AG09309 (cell line): ENCODE data around the gene NDFIP2.

Experiments
- DNase-seq: peaks from one replicate; pipeline ENCODE4 v3.0.0-alpha.2; 2010; ENCODE audit warnings: low read depth
- H3K4me3 ChIP-seq: 2 replicates; pipeline ENCODE4 v1.5.1; 2011; ENCODE audit warnings: mild to moderate bottlenecking, low read depth, low read length, moderate library complexity; ENCODE audit not compliant: control insufficient read depth
- TF ChIP-seq, protein P1 (sequence below): IDR thresholded peaks from 2 replicates; pipeline ENCODE4 v1.5.1; 2011; ENCODE audit warnings: mild to moderate bottlenecking, low read depth, low read length, inconsistent platforms; ENCODE audit not compliant: insufficient read depth, control insufficient read depth; ENCODE audit errors: missing control alignments

Gene NDFIP2

DNA sequence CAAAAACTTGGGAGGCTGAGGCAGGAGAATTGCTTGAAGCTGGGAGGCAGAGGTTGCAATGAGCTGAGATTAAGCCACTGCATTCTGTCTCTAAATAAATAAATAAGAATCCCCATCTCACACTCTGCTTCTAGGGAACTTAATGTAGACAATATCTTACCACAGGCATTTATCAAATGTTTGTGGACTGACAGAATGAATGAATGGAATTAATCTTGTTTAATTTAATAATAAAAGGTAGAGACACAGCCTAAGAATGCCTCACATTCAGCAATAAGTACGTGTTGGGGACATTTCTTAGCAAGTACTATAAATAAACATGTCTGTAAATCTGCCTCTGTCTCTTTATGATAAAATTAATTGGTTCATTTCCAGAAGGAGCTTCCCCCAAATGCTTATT lies 38.7 kb upstream of the NDFIP2 start:
- DNase-seq = no peak
- TF ChIP-seq, protein P1, sequence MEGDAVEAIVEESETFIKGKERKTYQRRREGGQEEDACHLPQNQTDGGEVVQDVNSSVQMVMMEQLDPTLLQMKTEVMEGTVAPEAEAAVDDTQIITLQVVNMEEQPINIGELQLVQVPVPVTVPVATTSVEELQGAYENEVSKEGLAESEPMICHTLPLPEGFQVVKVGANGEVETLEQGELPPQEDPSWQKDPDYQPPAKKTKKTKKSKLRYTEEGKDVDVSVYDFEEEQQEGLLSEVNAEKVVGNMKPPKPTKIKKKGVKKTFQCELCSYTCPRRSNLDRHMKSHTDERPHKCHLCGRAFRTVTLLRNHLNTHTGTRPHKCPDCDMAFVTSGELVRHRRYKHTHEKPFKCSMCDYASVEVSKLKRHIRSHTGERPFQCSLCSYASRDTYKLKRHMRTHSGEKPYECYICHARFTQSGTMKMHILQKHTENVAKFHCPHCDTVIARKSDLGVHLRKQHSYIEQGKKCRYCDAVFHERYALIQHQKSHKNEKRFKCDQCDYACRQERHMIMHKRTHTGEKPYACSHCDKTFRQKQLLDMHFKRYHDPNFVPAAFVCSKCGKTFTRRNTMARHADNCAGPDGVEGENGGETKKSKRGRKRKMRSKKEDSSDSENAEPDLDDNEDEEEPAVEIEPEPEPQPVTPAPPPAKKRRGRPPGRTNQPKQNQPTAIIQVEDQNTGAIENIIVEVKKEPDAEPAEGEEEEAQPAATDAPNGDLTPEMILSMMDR = no peak
- no peak overlapping the region for H3K4me3 ChIP-seq

DNA sequence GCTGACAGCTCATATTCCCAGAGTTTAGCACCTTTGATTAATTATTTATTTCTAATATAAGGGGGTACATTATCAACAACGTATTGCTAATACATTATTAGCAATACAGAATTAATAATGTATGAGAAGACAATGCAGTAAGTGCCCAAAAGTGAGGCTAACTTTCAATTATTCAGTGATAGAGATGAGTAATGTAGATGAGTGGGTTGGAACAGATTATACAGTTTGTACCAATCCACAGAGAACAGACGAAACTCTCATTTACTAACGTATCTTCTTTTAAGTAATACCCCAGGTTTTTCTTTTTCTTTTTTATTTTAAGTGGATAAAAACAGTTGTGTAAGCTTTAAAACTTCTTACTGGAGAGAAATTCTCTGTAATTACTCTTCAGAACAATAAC lies 38.2 kb upstream of the NDFIP2 start:
- TF ChIP-seq, protein P1 = no peak
- H3K4me3 ChIP-seq = no peak overlapping the region
- DNase-seq = no peak

DNA sequence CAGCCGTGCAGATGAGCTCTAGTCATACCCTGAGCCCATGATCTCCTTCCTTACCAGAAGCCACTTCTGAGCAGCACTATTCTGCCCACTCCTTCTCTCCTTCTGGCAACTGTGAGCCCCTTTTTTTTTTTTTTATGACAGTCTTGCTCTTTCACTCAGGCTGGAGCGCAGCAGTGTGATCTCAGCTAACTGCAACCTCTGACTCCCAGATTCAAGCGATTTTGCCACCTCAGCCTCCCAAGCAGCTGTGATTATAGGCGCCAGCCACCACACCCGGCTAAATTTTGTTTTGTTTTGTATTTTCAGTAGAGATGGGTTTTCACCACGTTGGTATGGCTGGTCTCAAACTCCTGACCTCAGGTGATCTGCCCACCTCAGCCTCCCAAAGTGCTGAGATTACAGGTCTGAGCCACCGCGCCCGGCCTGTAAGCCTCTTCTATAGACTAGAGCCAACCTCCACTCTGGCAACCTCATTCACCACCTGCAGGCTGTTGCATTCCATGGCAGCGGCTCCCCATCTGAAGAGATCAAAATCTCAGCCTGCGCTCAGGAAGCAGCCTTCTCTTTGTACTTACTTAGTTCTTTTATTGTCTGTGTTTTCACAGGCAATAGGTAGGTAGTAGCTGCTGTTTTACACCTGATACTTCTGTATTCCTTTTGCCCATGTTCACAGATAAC lies 34.8 kb upstream of the NDFIP2 start:
- no peak for DNase-seq
- TF ChIP-seq, protein P1 = no peak
- H3K4me3 ChIP-seq = no peak overlapping the region

DNA sequence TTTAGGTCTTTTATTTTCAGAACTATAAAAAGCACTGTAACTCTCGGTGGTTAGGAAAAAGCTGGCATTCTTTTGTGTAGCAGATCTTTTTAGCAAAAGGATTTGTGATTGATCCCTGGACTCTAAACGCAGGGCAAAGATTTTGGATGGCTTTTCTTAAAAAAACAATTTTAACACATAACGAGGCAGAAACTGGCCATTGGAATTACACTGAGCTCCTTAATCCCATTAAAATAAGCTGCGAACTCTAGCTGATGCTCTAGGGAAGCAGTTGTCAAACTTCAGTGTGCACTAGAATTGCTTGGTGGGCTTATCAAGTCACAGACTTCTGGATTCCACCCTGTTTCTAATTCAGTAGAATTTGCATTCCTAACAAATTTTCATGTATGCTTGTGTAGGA lies 33.8 kb upstream of the NDFIP2 start:
- TF ChIP-seq, protein P1 = no peak
- no peak for DNase-seq

DNA sequence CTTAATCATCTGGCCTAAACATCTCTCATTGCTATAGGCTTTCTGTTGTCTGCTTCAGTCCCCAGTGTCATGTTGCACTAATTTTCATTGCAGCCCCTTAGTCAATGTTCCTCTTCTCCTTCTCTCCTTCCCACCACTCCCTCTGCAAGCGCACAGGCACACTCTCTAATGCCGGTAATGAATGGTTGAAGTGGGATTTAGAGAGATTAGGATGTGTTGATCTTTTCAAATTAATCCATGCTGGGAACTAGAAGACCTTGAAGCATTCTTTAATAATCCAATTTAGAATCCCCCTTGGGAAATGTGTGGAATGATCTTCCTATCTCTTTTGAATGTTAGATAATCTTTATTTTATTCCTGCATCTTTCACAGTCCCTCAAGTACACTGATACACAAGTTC lies 33.2 kb upstream of the NDFIP2 start:
- TF ChIP-seq, protein P1 = no peak
- no peak for DNase-seq
- H3K4me3 ChIP-seq = no peak overlapping the region

More for the DNA sequence above, 33.8 kb upstream of the NDFIP2 start:
- no peak overlapping the region for H3K4me3 ChIP-seq

DNA sequence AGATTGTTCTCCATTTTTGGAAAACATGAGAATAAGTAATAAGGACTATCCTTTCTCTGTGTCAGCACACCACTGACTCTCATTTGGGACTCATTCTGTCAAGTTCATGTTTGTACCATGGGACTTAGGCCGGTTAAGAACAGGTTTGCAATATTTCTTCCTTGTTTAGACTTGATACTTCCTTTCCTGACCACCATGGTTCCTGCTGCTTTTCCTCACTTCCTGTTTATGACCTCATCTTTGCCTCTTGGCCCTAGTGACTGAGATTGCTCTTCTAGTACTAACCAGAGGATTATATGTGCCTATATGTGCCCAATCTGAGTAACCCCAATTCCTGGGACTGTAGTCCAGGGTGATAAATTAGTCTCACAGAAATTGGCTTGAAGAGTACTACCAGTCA lies 32.5 kb upstream of the NDFIP2 start:
- DNase-seq = no peak
- no peak overlapping the region for H3K4me3 ChIP-seq
- TF ChIP-seq, protein P1 = no peak

DNA sequence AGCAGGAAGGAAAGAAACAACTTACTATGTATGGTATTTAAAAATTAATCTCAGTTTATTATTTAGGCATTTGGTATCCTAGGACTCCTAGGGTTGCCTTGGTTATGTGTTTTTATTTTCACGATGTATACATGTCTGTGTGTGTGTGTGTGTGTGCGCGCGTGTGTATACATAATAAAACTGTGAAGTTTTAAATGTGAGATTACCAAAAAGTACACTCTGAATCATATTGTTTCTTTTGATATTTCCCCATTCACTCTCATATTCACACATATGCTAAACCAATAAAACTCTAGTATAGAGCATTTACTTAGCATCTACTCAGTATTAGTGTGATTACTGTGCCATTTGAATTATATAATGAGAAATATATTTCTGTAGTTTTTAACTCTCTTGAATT lies 30.8 kb upstream of the NDFIP2 start:
- TF ChIP-seq, protein P1 = no peak
- H3K4me3 ChIP-seq = no peak overlapping the region
- no peak for DNase-seq
